Measurements from ENCODE around the gene ZNF398.

The ZNF398 gene

DNA sequence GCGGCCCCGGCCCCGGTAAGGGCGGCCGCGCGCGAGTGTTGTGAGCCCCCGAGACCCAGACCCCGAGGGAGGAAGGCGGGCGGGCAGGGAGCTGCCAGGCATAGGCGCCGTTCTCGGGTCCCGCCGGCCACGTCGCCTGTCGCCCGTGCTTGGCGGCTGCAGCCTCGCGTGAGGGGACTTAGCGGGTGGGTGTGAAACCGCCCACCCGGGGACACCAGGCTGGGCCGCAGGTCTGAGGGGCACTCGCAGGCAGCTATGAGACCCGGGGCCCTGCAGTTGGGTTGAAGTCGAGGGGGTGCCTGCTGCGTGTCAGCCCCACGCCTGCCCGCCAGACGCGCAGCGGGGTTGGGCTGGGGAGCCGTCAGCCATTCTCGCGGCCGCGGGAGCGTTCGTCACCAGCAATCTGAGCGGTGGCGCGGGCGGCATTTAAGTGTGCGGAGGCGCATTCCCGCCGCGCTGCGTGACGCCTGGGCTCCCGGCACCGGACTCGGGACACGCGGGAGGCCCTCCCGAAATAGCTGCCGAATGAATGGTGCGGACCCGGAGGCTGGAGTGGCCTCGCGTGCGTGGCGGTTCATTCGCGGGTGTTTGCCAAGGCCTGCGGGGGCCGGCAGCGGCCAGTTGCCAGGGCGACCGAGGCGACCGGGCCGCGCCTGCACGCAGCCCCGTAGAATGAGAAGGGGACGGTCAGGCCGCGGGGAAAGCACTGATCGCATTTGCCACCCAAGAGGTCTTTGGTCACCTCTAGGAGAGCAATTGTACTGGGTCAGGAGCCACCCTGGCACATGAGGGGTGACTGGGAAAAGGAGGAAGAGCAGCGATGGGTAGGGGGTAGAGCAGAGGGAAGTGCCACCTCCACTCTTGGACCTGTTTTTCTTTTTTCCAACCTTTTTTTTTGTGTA lies 750 bp downstream of the ZNF398 start:
- peak; percentile 70 for DNase-seq (ENCODE audit: low read depth)

DNA sequence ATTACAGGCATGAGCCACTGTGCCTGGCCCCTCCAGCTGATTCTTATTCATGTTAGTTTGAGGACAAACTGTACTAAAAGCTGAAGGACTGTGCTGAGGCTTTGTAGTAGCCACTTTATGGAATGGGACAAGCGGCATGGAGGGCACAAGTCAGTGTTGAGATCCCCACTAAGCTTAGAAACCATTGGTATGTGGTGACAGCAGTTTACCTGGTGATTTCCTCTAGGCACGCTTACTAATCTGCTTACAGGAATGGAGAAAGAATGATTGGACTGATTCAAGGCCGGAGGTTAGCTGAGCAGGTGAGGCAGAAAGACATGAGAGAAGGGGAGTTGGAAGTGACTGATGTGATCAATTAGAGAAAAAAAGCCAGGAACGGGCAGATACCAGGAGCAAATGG lies 3.7 kb downstream of the ZNF398 start:
- no peak for DNase-seq (ENCODE audit: low read depth)

DNA sequence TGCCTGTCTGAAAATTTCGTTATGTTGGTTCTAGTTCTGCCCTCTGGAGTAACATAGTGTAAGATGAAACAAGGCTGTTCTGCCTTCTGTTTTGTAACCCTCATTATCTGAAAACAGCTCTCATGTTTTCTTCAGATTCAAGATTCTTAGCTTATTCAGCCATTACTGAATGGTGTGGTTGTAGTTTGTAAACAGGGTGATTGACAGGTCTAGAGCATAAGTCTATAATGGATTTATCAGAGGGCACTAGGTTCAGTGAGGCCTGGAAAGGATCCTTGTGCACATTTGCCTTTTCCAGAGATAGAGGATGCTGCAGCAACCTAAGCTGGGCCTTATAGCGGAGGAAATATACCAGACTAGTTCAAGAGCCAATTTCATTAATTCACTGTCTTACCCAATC lies 6.1 kb downstream of the ZNF398 start:
- no peak for DNase-seq (ENCODE audit: low read depth)

DNA sequence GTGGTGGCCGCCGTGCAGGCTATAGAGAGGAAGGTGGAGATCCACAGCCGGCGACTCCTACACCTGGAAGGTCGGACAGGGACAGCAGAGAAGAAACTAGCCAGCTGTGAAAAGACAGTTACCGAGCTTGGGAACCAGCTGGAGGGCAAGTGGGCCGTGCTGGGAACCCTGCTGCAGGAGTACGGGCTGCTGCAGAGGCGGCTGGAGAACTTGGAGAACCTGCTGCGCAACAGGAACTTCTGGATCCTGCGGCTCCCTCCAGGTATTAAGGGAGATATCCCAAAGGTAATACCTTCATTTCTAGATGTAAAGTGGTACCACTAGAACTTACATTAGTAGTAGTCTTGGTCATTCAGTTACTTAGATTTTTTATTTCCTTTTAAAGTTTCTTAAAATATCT lies 6.8 kb downstream of the ZNF398 start:
- DNase-seq (ENCODE audit: low read depth): no peak

DNA sequence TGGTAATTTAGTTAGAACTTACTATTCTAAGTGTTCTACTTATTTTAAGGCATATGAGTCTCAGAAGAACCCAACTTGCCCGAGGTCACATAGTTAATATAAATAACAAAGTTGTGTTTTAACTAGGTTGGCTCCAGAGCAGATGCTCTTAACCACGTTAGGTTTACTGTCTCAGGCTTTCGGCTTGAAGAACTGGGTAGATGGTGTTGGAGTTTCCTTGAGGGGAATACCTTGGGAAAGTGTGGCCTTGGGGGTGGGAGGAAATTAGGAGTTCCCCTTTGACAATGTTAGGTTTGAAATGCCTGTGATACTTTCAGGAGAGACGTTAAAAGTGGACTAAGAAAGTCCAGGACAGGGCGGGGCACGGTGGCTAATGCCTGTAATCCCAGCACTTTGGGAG lies 9.6 kb downstream of the ZNF398 start:
- no peak for DNase-seq (ENCODE audit: low read depth)

DNA sequence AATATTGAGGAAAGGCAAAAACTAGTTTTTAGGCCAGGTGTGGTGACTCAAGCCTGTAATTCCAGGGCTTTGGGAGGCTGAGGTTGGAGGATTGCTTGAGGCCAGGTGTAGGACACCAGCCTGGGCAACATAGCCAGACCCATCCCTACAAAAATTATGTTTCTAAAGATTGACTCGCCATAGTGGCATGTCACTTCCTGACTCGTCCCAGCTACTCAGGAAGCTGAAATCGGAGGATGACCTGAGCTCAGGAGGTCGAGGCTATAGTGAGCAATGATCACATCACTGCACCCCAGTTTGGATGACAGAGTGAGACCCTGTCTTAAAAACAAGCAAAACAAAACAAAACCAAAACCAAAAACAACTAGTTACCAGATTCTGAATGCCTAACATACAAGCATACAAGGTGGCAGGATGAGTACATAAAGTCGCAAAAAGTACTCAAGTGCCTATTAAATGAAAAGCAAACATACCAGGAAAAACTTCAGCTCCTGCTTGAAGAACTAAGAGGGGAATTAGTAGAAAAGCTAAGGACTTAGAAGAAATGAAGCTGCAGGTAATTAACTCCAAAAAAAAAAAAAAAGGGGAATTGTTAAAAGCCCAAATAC lies 14.1 kb downstream of the ZNF398 start:
- DNase-seq (ENCODE audit: low read depth): peak; percentile 61

DNA sequence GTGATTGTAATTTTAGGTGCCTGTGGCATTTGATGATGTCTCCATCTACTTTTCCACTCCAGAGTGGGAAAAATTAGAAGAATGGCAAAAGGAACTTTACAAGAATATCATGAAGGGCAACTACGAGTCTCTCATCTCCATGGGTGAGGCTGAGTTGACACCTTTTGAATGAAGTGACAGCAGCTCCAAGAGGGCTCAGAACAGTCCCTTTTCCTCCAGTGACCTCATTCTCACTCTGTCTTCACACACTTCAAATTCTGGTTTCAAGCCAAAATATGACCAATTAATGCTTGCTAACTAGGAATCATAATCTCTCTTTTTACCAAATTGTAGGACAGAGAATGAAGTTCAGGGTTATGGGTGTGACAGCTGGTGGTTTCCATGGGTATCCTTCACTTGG lies 18.9 kb downstream of the ZNF398 start:
- no peak for DNase-seq (ENCODE audit: low read depth)

DNA sequence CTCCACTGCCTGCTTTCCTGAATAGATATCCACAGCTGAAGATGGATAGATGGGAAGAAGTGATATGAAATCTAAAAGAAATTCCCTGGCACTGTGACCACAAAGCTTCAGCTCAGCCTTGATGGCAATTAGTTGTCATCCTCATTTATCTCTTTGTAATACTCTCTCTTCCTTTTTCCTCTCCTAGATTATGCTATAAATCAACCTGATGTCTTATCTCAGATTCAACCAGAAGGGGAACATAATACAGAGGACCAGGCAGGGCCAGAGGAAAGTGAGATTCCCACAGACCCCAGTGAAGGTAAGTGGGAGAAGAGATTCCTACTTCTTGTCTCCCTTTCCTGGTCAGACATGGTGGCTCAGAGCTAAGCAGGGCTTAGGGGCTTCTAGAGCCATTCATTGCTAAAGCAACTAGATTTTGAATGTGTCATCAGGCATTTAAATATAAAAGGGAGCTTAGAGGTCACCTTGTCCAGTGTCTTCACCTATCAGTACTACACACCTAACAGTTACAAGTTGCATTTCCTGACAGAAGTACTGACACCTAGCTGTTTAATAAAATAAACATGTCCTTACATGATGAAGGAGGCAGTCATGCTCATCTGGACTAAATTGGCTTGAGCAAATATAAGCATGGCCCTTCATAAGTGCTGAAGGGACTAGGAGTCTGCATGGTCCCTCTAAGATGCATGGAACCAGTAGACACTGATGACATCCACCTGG lies 19.5 kb downstream of the ZNF398 start:
- DNase-seq (ENCODE audit: low read depth): no peak

DNA sequence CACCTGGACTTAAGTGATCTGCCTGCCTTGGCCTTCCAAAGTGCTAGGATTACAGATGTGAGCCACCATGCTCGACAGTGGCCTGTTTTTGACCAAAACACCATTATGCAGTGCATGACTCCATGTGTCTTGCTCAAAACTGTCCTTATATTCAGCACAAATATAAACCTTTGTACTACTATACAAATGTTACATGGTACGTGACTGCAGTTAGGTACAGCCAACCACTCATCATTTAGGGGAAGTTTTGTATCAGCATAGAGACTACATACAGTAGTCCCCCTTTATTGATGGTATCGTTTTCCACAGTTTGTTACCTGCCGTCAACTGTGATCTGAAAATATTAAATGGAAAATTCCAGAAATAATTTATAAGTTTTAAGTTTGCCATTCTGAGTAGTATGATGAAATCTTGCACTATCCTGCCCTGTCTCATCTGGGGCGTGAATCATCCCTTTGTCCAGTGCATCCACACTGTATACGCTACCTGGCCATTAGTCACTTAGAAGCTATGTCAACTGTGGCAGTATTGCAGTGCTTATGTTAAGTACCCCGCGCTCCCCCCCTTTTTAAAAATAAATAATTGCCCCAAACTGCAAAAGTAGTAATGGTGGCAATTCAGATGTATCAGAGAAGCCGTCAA lies 24.8 kb downstream of the ZNF398 start:
- DNase-seq (ENCODE audit: low read depth): peak; percentile 44

DNA sequence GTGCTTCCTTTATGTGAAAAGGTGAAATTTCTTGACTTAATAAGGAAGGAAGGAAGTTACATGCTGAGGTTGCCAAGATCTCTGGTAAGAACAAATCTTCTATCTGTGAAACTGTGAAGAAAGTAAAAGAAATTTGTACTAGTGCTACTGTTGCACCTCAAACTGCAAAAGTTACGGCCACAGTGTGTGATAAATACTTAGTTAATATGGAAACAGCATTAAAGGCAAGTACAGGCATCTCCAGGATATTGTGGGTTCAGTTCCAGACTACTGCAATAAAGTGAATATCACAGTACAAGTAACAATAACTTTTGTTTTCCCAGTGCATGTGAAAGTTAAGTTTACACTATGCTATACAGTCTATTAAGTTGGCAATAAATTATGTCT lies 25.3 kb downstream of the ZNF398 start:
- DNase-seq (ENCODE audit: low read depth): no peak

DNA sequence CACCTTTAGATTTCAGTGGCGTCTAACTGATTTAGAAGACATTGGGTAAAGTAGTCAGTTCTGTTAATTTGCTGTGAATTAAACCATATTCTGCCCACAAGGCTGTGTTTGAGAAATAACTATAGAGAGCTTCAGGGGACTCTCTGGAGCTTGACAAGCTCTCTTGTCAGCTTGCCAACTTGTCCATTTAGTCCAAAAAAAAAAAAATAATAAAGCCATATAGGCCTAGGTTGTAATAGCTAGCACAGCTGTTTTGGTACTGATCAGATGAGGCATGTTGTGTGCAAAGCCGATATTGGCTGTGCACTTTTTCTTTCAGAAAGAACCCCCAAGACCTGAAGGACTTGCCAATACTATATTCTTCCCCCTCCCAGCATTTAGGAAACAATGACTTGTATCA lies 27.9 kb downstream of the ZNF398 start:
- no peak for DNase-seq (ENCODE audit: low read depth)

DNA sequence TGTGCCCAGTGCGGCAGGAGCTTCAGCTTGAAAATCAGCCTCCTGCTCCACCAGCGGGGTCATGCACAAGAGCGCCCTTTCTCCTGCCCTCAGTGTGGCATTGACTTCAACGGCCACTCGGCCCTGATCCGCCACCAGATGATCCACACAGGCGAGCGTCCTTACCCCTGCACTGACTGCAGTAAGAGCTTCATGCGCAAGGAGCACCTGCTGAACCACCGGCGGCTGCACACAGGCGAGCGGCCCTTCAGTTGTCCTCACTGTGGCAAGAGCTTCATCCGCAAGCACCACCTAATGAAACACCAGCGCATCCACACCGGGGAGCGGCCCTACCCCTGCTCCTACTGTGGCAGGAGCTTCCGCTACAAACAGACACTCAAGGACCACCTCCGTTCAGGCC lies 32.0 kb downstream of the ZNF398 start:
- no peak for DNase-seq (ENCODE audit: low read depth)

DNA sequence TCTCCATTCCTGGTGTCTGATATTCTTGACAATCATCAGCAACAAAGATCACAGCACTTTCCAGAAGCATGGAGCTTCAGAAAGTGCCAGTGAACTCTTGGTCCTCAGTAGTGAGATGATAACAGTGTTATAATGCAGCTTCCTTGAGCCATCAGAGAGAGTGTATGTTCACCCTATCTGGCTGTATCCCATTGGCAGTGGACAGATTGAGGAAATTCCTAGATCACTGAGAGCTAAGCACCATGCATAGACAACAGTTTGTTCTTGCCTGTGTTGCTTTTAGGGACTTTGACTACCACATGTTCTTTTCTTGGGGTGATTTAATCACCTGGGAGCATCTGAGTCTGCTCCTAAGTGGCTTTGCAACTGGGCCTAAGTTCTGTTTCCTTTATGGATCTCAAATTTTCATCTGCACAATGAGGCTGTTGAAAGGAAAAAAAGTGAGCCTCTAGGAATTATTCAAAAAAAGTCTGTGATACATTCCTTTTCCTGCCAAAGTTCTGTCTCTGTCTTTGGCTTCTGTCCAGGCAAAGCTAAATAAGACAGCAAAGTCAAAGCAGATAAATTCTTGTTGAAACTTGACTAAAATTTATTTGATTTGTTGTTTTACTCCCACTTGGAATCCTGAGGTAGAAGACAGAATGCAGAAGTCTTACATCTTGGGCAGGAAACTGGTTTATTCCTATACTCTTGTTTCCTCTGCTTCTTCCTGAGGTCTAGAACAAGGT lies 33.6 kb downstream of the ZNF398 start:
- DNase-seq (ENCODE audit: low read depth): peak; percentile 41

DNA sequence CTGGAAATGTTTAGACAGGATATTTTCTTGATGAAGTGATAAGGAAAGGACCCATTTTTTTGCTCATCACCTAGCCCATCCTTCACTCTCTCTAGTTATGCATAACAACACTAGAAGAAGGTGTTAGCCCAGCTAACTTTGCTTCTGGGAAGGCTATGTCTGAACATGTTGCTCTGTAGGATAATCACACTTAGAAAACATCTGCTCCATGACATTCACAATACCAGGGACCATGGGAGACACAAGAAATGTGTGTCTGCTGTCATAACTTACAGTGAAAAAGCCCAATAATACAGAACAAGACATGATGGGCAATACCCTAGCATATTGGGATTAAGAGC lies 34.2 kb downstream of the ZNF398 start:
- no peak for DNase-seq (ENCODE audit: low read depth)

DNA sequence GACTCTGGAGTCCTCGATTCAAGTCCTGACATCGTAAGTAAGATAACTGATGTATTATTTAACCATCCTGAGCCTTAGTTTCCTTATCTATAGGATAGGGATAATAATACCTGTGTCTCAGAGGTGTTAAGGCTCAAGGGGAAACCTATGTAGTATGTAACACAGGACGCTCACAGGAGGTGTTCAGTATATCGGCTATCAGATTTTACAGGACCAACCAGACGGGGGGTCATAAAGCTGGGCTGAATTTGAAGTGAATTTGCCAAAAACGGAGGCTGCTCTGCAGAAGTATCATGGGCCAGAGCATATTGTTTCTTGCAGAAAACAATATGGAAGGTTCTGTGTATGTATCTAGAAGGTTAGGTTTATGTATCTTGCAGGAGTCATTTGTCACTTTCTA lies 37.0 kb downstream of the ZNF398 start:
- no peak for DNase-seq (ENCODE audit: low read depth)

DNA sequence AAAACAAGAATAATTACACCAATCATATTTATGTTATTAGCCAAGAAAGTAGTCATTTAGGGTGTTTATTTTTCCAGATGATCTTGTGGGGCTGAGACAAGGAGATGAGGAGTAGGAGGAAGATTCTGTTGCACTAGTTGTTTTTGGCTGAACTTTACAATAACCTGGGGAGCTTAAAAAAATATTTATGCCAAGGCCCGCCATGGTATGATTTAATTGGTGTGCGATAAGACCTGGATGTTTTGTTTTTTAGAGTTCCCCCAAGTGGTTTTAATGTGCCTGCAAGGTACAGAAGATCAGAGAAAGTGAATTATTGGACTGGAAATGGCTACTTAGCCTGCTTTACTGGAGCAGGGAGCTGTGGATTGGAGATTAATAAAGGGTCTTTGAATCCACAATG lies 41.0 kb downstream of the ZNF398 start:
- DNase-seq (ENCODE audit: low read depth): no peak

DNA sequence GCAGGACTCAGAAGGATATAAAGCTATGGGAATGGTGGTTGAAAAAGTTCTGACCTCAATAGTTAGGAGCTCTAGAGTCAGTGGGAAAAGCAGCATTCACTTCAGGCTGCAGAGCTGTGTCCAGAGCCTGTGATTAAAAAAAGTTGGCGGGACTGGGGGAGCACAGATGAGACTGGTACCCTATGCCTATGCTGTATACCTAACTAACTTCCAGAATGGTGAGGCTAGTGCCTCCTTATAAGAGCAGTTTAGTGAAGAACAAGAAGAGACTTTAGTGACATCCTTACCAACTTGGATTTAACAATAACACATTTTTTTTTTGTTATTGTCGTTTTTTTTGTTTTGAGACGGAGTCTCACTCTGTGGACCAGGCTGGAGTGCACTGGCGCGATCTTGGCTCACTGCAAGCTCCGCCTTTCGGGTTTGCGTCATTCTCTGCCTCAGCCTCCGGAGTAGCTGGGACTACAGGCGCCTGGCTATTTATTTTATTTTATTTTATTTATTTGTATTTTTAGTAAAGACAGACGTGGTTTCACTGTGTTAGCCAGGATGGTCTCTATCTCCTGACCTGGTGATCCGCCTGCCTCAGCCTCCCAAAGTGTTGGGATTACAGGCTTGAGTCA lies 41.5 kb downstream of the ZNF398 start:
- no peak for DNase-seq (ENCODE audit: low read depth)

DNA sequence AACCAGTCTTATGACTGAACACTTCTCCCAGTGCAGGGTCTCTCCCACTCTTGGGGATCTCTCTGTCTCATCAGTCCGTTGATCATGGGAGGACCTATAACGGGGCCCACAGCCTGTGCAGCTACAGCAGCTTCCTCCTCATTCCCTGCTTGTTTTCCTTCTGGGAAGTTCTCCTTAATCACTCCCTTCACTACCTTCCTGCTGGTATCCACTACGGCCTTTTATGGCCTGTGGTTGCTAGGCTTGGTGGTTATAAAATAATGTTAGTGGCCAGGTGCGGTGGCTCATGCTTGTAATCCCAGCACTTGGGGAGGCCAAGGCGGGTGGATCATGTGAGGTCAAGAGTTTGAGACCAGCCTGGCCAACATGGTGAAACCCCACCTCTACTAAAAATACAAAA lies 44.6 kb downstream of the ZNF398 start:
- no peak for DNase-seq (ENCODE audit: low read depth)

DNA sequence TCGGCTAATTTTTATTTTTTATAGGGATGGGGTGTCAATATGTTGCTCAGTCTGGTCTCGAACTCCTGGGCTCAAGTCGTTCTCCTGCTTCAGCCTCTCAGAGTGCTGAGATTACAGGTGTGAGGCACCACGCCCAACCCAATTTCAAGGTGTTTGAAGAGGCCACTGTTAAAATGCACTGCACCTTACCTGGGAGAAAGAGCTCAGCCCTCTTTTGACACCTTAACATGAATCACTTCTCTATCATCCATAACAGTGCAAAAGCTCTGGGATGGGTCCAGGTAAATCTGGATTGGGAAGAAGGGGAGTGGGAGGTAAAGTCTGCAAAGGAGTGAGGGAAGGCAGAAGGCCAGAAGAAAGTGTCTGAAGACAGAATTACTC lies 47.5 kb downstream of the ZNF398 start:
- DNase-seq (ENCODE audit: low read depth): no peak

DNA sequence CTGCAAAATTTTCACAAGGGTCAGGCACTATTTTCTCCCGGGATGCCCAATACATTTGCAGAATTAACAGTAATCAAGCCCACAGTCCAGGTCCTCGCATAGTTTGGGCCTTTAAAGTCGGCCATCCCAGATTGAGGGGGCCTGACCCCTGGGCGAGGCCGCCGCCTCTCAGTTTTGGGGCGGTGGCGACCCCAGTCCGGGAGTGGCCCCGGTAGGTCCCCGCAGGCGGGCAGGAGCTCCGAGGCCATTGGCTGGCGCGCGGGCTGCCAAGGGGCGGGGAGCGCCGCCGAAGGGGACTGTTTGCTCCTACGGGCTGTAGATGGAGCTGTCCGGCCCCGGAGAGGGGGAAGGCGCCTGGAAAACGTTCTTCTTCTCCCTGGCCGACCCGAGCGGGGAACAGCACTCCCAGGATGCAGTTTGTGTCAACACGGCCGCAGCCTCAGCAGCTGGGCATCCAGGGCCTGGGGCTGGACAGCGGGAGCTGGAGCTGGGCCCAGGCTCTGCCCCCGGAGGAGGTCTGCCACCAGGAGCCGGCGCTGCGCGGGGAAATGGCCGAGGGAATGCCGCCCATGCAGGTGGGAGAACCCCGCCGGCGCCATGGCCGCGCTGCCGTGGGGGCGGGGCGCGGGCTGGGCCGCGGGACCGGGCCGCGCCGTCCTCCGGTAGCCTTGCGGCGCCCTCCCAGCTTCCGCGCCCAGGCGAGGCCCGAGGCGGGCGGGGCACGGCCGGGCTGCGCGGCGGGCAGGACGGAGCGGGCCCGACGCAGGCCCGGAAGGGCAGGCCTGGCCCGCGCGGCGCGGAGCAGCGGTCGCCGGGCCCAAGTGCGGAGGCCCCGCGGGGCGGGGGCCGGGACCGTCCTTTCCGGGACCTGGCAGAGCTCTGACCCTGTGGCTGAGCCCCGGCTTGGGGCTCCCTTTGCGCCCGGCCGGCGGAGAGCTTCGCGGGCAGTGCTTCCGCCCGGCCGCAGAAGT lies 48.2 kb downstream of the ZNF398 start, which contains the start of gene ZNF282:
Gene ZNF282 (plus strand): TSS at position 367 of the 971 bp plus-strand sequence. CDS start 44 bp downstream, at position 411.
- DNase-seq (ENCODE audit: low read depth): peak; percentile 94

Data from EH (cell line).